ENCODE results near the gene MTUS2. TPM values are rescaled to one million over a fixed set of nuclear protein-coding genes. Genes with fewer than 3 reads are reported as not detected.

MTUS2 gene
- total and polyA plus RNA-seq, 2 donors (not counting 3 experiments of a cell fraction or from before 2014, with no cell fraction given) = not detected

DNA sequence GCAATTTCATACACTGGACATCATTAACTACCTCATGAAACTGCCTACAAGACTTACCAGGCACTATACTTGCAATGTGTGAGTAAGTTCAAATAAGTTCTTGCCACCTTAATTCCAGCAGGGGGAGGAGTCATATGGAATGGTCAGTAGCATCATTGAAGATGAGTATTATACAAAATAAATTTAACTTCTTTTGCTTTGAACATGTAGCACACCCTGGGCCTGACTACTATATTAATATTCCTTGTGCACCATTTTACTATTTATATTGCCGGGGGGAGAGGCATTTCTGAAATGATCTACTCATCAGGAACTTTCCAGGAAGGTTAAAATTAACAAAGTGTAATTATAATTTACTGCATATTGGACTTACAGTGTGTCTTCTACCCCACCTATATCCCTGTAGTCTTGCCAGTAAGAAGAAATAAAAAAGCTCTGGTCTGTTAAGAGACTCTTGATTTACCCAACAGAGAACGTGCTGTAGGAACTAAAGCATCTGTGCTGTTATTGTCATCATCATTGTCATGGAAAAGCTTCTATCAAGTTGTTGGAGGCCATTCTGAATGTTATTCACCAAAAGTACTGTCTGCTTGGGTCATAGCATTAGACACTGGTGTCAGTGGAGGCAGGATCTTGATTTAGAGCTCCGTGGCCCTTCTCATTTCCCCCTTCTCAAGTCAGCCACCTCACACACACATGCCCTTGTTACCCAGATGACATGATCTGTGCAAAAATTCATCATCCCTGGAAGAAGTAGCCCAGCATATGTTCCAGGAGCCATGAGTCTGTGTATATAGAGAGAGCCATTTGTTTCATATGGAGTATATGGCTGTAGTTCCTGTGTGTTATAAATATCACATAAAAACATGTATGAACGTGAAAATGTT, 147.1 kb downstream of the MTUS2 start:
- DNase-seq (ENCODE audit: low read depth, low spot score) (no peak), FAIRE-seq (no peak)
- ChIA-PET POLR2A (no interaction called here), CTCF (no interaction called here)
- no peak overlapping the region for H3K9ac ChIP-seq (replicated peaks; ENCODE audit: extremely low read depth, insufficient read depth, low read length)
- no peak for TF ChIP-seq MYC (IDR thresholded peaks at IDR 0.05; ENCODE audit: low read depth, low read length)
- TF ChIP-seq GATA2 (IDR thresholded peaks at IDR 0.05; ENCODE audit: insufficient read depth, insufficient read length, low read depth, low read length) = no peak
- TF ChIP-seq JUN (IDR thresholded peaks at IDR 0.05; ENCODE audit: borderline replicate concordance, insufficient read depth, insufficient read length, low read depth) = no peak
- no peak for TF ChIP-seq FOS (IDR thresholded peaks at IDR 0.05; ENCODE audit: borderline replicate concordance, insufficient read depth, low read length)
- TF ChIP-seq, protein P1, sequence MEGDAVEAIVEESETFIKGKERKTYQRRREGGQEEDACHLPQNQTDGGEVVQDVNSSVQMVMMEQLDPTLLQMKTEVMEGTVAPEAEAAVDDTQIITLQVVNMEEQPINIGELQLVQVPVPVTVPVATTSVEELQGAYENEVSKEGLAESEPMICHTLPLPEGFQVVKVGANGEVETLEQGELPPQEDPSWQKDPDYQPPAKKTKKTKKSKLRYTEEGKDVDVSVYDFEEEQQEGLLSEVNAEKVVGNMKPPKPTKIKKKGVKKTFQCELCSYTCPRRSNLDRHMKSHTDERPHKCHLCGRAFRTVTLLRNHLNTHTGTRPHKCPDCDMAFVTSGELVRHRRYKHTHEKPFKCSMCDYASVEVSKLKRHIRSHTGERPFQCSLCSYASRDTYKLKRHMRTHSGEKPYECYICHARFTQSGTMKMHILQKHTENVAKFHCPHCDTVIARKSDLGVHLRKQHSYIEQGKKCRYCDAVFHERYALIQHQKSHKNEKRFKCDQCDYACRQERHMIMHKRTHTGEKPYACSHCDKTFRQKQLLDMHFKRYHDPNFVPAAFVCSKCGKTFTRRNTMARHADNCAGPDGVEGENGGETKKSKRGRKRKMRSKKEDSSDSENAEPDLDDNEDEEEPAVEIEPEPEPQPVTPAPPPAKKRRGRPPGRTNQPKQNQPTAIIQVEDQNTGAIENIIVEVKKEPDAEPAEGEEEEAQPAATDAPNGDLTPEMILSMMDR (IDR thresholded peaks at IDR 0.05; ENCODE audit: extremely low read depth in 1 of 2, insufficient read depth in 1 of 2, low read depth in 1 of 2, low read length in 2 of 2) = no peak
- no peak for TF ChIP-seq POLR2AphosphoS5 (IDR thresholded peaks at IDR 0.05; ENCODE audit: insufficient read depth, low read depth, low read length)
- no peak for TF ChIP-seq POLR2A (IDR thresholded peaks at IDR 0.05; ENCODE audit: low read depth, low read length)
- TF ChIP-seq EZH2 (IDR thresholded peaks at IDR 0.05; ENCODE audit: borderline replicate concordance, low read depth, low read length, severe bottlenecking) = no peak
- intact Hi-C loops (cut with micrococcal nuclease) (no loop called here), dilution Hi-C loops (cut with MboI; ENCODE audit: extremely low pct_ligation_motif_present, low sequenced_read_pairs) (no loop called here)
- H3K9me3 ChIP-seq (replicated peaks; ENCODE audit: control insufficient read depth, insufficient read depth, low read length) = no peaks in the 10 kb centered on the region
- no peaks in the 10 kb centered on the region for H3K36me3 ChIP-seq (ENCODE audit: control insufficient read depth in 2 of 2, extremely low read depth in 1 of 2, insufficient read depth in 2 of 2, low read length in 2 of 2)
- no peak overlapping the region for H3K27ac ChIP-seq (ENCODE audit: insufficient read depth, low read depth, low read length)
- no peak overlapping the region for H3K4me3 ChIP-seq (replicated peaks in 1 of 3; ENCODE audit: insufficient read depth in 1 of 3, low read depth in 1 of 3, low read length in 3 of 3)
- no peaks in the 10 kb centered on the region for H4K20me1 ChIP-seq (replicated peaks; ENCODE audit: control insufficient read depth, extremely low read depth, insufficient read depth, low read length)
- no peaks in the 10 kb centered on the region for H3K4me1 ChIP-seq (ENCODE audit: control insufficient read depth, extremely low read depth, insufficient read depth, low read length)
- no TSS peak for BruUV-seq (replicated peaks)
- H3K79me2 ChIP-seq (ENCODE audit: control insufficient read depth, insufficient read depth, low read length) = no peaks in the 10 kb centered on the region
- no peaks in the 10 kb centered on the region for H3K27me3 ChIP-seq (ENCODE audit: control insufficient read depth in 2 of 2, insufficient read depth in 2 of 2, low read length in 2 of 2)
- no peaks in the 10 kb centered on the region for H3K9me1 ChIP-seq (replicated peaks; ENCODE audit: control insufficient read depth, extremely low read depth, insufficient read depth, low read length)
- no peak overlapping the region for H3K4me2 ChIP-seq (ENCODE audit: insufficient read depth, low read length)
- H2AFZ ChIP-seq (ENCODE audit: low read depth, low read length) = no peak overlapping the region
